HEK293 (cell line): Measurements from ENCODE around the gene MEGF6.

Experiments used
- HOXC10 ChIP-seq: sonication (generic); formaldehyde crosslinking; IDR thresholded peaks from 2 replicates; pipeline ENCODE4 v1.8.1; 2023; ENCODE audit warnings: mild to moderate bottlenecking, missing genetic modification reagents
- OSR2 ChIP-seq: fragments of 450-650 bp; formaldehyde crosslinking; IDR thresholded peaks from 2 replicates; pipeline ENCODE4 v1.5.1; 2016; ENCODE audit warnings: missing biosample characterization, missing genetic modification characterization
- PBX3 ChIP-seq: sonication (generic); formaldehyde crosslinking; IDR thresholded peaks from 2 replicates; pipeline ENCODE4 v1.8.1; 2022; ENCODE audit warnings: mild to moderate bottlenecking, moderate library complexity, missing genetic modification reagents
- REST ChIP-seq: fragments of 450-650 bp; formaldehyde crosslinking; IDR thresholded peaks from 2 replicates; pipeline ENCODE4 v1.5.1; 2016; ENCODE audit warnings: missing biosample characterization, missing genetic modification characterization
- SP2 ChIP-seq: fragments of 450-650 bp; formaldehyde crosslinking; IDR thresholded peaks from 2 replicates; pipeline ENCODE4 v1.5.1; 2016; ENCODE audit warnings: missing biosample characterization, missing genetic modification characterization
- ZFP3 ChIP-seq: fragments of 450-650 bp; formaldehyde crosslinking; IDR thresholded peaks from 2 replicates; pipeline ENCODE4 v1.5.1; 2016; ENCODE audit warnings: low read depth, missing biosample characterization, missing genetic modification characterization
- ZNF311 ChIP-seq: fragments of 450-650 bp; formaldehyde crosslinking; IDR thresholded peaks from 2 replicates; pipeline ENCODE4 v1.5.1; 2017; ENCODE audit warnings: missing biosample characterization, missing genetic modification characterization, borderline replicate concordance
- ZNF391 ChIP-seq: fragments of 450-650 bp; formaldehyde crosslinking; IDR thresholded peaks from 2 replicates; pipeline ENCODE4 v1.5.1; 2016; ENCODE audit warnings: low read depth, missing biosample characterization, missing genetic modification characterization, borderline replicate concordance
- ZNF785 ChIP-seq: fragments of 450-650 bp; formaldehyde crosslinking; IDR thresholded peaks from 2 replicates; pipeline ENCODE4 v1.5.1; 2016; ENCODE audit warnings: missing biosample characterization, missing genetic modification characterization
- TF ChIP-seq, protein P1 (sequence below): fragments of 450-650 bp; formaldehyde crosslinking; IDR thresholded peaks from 2 replicates; pipeline ENCODE4 v1.5.1; 2016; ENCODE audit warnings: missing biosample characterization, missing genetic modification characterization
- TF ChIP-seq, protein P2 (sequence below): fragments of 450-650 bp; formaldehyde crosslinking; IDR thresholded peaks from 2 replicates; pipeline ENCODE4 v1.5.1; 2016; ENCODE audit warnings: missing biosample characterization, missing genetic modification characterization
- TF ChIP-seq, protein P3 (sequence below): fragments of 450-650 bp; formaldehyde crosslinking; IDR thresholded peaks from 2 replicates; pipeline ENCODE4 v1.5.1; 2016; ENCODE audit warnings: missing biosample characterization, missing genetic modification characterization, low read depth
- TF ChIP-seq, protein P4 (sequence below): IDR thresholded peaks from 2 replicates; pipeline ENCODE4 v1.6.1; 2011; ENCODE audit warnings: mild to moderate bottlenecking, low read depth, low read length, borderline replicate concordance
- TF ChIP-seq, protein P5 (sequence below): fragments of 450-650 bp; formaldehyde crosslinking; IDR thresholded peaks from 2 replicates; pipeline ENCODE4 v1.5.1; 2016; ENCODE audit warnings: missing biosample characterization, missing genetic modification characterization

DNA sequence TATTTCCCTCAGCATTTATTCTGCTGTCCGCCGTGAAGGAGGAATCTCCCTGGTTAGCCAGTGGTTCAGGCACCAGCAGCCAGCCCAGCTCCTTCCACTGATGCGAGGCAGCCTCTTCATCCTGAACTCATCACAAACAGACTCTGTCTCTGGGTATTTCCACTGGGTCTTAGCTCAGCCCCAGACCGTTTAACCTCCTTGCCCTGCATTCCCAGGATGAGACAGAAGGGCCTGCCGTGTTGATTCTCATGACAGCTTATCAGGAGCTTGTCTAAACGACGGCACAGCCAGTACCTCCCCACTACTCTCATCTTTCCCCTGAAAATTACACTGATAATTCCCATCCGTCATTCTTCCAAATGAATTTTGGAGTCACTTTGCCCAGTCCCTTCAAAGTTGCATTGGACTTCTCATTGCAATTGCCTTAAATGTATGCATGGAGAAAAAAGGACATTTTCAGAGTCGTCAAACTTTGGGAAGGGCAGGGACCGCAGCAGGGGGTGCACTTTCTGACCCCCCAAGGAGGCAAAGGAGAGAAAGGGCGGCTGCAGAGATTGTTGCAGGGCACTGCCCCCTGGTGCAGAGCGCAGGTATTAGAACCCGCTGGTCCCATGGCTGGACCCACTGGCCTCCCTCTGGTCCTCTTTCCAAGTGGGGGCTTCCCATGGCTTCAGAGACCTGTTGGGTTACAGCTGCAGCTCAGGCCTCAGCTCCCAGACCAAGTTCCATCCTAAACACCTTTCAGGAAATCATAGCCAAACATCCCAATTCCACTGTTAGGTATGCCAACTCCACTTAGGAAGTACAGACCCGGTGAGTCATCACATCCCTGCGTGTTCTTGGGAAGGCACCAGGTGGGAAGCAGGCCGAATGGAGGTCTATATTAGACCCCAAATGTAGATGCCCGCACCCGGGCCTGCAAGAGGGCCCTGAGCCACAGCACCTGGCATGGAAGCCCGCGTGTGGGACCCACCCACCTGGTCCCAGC lies 3.7 kb upstream of the MEGF6 start:
- TF ChIP-seq ZNF785 (tag by site-specific recombination) (no peak), ZNF311 (tag by site-specific recombination) (no peak), ZNF391 (no peak), SP2 (tag by site-specific recombination) (no peak), PBX3 (no peak), OSR2 (no peak), ZFP3 (tag by site-specific recombination) (no peak), REST (tag by site-specific recombination) (no peak), HOXC10 (CRISPR knock-in tag) (no peak)
- TF ChIP-seq, protein P1, sequence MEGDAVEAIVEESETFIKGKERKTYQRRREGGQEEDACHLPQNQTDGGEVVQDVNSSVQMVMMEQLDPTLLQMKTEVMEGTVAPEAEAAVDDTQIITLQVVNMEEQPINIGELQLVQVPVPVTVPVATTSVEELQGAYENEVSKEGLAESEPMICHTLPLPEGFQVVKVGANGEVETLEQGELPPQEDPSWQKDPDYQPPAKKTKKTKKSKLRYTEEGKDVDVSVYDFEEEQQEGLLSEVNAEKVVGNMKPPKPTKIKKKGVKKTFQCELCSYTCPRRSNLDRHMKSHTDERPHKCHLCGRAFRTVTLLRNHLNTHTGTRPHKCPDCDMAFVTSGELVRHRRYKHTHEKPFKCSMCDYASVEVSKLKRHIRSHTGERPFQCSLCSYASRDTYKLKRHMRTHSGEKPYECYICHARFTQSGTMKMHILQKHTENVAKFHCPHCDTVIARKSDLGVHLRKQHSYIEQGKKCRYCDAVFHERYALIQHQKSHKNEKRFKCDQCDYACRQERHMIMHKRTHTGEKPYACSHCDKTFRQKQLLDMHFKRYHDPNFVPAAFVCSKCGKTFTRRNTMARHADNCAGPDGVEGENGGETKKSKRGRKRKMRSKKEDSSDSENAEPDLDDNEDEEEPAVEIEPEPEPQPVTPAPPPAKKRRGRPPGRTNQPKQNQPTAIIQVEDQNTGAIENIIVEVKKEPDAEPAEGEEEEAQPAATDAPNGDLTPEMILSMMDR (tag by site-specific recombination), result peak; percentile 34; the same call in 1 of the 2 replicates
- TF ChIP-seq, protein P2, sequence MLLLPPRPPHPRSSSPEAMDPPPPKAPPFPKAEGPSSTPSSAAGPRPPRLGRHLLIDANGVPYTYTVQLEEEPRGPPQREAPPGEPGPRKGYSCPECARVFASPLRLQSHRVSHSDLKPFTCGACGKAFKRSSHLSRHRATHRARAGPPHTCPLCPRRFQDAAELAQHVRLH, result no peak
- TF ChIP-seq, protein P3, sequence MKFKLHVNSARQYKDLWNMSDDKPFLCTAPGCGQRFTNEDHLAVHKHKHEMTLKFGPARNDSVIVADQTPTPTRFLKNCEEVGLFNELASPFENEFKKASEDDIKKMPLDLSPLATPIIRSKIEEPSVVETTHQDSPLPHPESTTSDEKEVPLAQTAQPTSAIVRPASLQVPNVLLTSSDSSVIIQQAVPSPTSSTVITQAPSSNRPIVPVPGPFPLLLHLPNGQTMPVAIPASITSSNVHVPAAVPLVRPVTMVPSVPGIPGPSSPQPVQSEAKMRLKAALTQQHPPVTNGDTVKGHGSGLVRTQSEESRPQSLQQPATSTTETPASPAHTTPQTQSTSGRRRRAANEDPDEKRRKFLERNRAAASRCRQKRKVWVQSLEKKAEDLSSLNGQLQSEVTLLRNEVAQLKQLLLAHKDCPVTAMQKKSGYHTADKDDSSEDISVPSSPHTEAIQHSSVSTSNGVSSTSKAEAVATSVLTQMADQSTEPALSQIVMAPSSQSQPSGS (tag by site-specific recombination), result no peak
- TF ChIP-seq, protein P4, sequence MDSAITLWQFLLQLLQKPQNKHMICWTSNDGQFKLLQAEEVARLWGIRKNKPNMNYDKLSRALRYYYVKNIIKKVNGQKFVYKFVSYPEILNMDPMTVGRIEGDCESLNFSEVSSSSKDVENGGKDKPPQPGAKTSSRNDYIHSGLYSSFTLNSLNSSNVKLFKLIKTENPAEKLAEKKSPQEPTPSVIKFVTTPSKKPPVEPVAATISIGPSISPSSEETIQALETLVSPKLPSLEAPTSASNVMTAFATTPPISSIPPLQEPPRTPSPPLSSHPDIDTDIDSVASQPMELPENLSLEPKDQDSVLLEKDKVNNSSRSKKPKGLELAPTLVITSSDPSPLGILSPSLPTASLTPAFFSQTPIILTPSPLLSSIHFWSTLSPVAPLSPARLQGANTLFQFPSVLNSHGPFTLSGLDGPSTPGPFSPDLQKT, result no peak
- TF ChIP-seq, protein P5, sequence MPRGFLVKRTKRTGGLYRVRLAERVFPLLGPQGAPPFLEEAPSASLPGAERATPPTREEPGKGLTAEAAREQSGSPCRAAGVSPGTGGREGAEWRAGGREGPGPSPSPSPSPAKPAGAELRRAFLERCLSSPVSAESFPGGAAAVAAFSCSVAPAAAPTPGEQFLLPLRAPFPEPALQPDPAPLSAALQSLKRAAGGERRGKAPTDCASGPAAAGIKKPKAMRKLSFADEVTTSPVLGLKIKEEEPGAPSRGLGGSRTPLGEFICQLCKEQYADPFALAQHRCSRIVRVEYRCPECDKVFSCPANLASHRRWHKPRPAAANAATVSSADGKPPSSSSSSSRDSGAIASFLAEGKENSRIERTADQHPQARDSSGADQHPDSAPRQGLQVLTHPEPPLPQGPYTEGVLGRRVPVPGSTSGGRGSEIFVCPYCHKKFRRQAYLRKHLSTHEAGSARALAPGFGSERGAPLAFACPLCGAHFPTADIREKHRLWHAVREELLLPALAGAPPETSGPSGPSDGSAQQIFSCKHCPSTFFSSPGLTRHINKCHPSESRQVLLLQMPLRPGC (tag by site-specific recombination), result no peak
